T1000 (cell line): ENCODE results near the gene ACOX3.

Experiments
- DNase-seq: peaks from one replicate; lab custom pipeline; 2025; ENCODE audit warnings: mixed read lengths; lab: John Stamatoyannopoulos, UW

Gene ACOX3

DNA sequence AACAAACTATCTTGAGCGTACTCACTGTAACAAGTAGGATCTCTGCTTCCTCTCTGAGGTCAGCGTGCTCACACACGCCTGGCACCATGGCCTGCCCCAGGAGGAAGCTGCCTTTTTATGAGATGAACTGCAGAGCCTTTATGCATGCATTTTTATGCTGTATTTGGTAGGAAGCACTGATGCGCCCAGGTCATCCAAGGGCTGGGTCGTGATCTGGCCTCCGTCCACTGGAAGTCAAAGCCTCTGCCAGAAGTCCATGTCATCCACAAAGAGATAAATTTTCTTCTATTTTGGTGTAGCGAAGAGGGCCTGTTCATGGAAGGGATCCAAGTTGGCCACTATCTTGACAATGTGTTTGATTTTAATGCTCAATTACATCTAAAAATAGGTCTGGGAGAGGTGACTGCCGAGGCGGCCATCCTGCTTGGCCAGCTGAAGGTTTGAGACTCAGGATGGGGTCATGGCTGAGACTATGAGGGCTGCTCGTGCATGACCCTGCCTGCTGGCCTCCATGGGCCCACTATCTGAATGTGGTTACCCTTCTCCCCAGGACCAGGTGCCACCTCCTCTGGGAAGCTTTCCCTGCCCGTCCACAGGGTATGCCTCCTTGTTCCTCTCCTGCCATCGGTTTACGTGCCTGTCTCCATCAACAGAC, 120.7 kb downstream of the ACOX3 start:
- DNase-seq, result no peak

DNA sequence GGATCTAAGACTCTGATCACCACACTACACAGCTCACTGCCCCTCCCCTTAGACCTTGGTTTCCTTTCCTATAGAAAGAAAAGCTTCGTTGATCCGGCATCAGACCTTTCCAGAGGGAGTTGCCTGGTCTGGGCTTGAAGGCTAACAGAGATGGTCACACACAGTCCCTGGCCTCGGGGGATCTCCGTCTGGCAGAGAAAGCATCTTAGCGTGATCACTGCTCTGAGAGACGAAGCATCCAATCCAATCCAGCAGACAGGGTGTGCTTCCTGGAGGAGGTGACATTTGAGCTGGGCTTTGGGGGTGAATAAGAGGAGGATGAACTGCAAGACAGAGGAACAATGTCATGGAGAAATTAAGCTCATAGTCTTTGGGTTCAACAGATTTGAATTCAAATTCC, 121.5 kb downstream of the ACOX3 start:
- DNase-seq, result no peak

DNA sequence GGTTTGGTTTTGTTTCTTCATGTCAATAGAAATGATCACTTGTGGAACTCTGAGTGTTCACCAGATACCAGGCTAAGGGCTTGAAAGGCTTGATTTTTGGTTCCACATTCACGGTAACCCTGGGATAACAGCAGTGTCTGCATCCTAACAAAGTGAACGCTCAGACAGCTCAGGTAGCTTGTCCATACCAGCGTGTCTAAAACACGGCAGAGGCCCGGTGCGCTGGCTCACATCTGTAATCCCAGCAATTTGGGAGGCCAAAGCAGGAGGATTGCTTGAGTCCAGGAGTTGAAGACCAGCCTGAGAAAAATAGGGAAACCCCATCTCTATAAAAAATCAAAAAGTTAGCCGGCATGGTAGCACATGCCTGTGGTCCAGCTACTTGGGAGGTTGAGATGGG, 122.0 kb downstream of the ACOX3 start:
- no peak for DNase-seq

DNA sequence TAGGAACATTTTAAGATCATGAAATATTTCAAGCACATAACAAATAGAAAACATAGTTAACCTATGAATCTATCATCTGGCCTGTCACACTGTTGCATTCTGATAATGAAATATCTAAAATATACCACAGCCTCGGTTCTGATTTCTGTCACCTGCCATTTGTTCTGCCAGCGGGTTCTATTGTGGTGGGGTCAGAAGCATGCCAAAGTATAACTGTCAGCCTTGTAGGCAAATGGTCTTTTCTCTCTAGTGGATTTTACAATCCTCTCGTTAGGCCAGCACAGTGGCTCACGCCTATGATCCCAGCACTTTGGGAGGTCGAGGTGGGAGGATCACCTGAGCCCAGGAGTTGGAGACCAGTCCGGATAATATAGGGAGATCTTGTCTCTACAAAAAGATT, 123.0 kb downstream of the ACOX3 start:
- no peak for DNase-seq

DNA sequence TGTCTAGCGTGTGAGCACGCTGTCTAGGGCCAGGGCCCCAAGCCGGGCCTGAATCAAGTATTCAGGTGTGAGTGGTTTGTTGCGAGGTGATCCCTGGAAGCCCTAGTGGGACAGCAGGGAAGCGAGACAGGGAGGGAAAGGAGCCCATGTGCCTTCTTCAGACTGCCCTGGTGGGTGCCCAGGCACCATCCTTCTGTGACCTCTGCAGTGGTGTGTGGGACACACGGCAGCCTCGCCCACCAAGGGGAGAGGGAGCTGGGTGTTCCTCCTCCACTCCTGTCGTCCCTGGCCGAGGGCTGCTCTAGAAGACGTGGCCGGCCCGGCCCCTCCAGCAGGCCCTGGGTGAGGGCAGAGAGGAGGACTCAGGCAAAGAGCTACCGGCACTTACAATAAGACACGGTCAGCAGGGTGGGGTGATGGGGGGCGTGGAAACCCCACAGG, 123.6 kb downstream of the ACOX3 start:
- DNase-seq, result no peak
